Measurements from ENCODE around the gene ZBTB7A. TPM values are rescaled to one million over a fixed set of nuclear protein-coding genes. Genes with fewer than 3 reads are reported as not detected.

ZBTB7A gene
- total and polyA plus RNA-seq, 2 of the 4 experiments (the other 2 are of a cell fraction): 3.2 to 10.3 TPM

DNA sequence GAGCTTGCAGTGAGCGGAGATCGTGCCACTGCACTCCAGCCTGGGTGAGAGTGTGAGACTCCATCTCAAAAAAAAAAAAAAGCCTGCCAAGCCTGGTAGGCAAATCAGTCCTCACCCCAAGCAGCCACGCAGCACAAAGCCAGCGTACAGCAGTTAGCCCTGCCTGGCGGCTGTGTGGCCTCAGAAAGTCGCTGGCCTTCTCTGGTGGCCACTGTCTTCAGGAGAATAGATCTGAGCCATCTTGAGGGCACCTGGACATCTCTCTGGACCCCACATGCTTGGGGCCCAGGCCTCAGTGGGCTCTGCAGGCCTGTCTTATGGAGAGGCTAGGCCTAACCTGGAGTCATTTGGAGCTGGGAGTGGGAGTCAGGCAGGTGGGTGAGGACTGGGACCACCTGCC lies 36.1 kb downstream of the ZBTB7A start:
- TF ChIP-seq RCOR1 (IDR thresholded peaks at IDR 0.05; ENCODE audit: insufficient replicate concordance, low read length) (no peak), MAFK (IDR thresholded peaks at IDR 0.05; ENCODE audit: low read depth, low read length) (no peak), NFE2L2 (IDR thresholded peaks at IDR 0.05; ENCODE audit: low read depth, low read length) (no peak), FOS (IDR thresholded peaks at IDR 0.05; ENCODE audit: low read depth, low read length) (no peak), RFX5 (IDR thresholded peaks at IDR 0.05; ENCODE audit: low read depth, low read length) (no peak), RAD21 (IDR thresholded peaks at IDR 0.05; ENCODE audit: low read length) (no peak), BHLHE40 (IDR thresholded peaks at IDR 0.05; ENCODE audit: low read depth, low read length) (no peak), CEBPB (IDR thresholded peaks at IDR 0.05; ENCODE audit: low read depth, low read length) (no peak), MXI1 (IDR thresholded peaks at IDR 0.05; ENCODE audit: borderline replicate concordance, low read depth, low read length) (no peak), MAZ (IDR thresholded peaks at IDR 0.05; ENCODE audit: borderline replicate concordance, low read depth, low read length) (no peak), CHD1 (IDR thresholded peaks at IDR 0.05; ENCODE audit: low read depth, low read length) (no peak), SMC3 (IDR thresholded peaks at IDR 0.05; ENCODE audit: low read depth, low read length) (no peak), POLR2A (IDR thresholded peaks at IDR 0.05; ENCODE audit: low read depth, low read length) (no peak)
- TF ChIP-seq, protein P1, sequence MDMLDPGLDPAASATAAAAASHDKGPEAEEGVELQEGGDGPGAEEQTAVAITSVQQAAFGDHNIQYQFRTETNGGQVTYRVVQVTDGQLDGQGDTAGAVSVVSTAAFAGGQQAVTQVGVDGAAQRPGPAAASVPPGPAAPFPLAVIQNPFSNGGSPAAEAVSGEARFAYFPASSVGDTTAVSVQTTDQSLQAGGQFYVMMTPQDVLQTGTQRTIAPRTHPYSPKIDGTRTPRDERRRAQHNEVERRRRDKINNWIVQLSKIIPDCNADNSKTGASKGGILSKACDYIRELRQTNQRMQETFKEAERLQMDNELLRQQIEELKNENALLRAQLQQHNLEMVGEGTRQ (IDR thresholded peaks at IDR 0.05; ENCODE audit: low read depth, low read length): no peak
- TF ChIP-seq, protein P2, sequence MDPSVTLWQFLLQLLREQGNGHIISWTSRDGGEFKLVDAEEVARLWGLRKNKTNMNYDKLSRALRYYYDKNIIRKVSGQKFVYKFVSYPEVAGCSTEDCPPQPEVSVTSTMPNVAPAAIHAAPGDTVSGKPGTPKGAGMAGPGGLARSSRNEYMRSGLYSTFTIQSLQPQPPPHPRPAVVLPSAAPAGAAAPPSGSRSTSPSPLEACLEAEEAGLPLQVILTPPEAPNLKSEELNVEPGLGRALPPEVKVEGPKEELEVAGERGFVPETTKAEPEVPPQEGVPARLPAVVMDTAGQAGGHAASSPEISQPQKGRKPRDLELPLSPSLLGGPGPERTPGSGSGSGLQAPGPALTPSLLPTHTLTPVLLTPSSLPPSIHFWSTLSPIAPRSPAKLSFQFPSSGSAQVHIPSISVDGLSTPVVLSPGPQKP (IDR thresholded peaks at IDR 0.05; ENCODE audit: borderline replicate concordance, low read depth, low read length): no peak
- TF ChIP-seq, protein P3, sequence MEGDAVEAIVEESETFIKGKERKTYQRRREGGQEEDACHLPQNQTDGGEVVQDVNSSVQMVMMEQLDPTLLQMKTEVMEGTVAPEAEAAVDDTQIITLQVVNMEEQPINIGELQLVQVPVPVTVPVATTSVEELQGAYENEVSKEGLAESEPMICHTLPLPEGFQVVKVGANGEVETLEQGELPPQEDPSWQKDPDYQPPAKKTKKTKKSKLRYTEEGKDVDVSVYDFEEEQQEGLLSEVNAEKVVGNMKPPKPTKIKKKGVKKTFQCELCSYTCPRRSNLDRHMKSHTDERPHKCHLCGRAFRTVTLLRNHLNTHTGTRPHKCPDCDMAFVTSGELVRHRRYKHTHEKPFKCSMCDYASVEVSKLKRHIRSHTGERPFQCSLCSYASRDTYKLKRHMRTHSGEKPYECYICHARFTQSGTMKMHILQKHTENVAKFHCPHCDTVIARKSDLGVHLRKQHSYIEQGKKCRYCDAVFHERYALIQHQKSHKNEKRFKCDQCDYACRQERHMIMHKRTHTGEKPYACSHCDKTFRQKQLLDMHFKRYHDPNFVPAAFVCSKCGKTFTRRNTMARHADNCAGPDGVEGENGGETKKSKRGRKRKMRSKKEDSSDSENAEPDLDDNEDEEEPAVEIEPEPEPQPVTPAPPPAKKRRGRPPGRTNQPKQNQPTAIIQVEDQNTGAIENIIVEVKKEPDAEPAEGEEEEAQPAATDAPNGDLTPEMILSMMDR (conservative IDR thresholded peaks at IDR 0.05; ENCODE audit: low read depth, low read length): no peak
- Histone ChIP-seq H4K20me1 (ENCODE audit: insufficient read depth, low read length) (peaks cover 14% of the 10 kb centered on the region), H2AFZ (replicated peaks; ENCODE audit: low read length, poor library complexity) (no peak overlapping the region)

More for the DNA sequence above, 36.1 kb downstream of the ZBTB7A start:
- H3K36me3 ChIP-seq (ENCODE audit: control insufficient read depth, insufficient read depth, low read length): peaks cover 59% of the 10 kb centered on the region
- H3K79me1 ChIP-seq (ENCODE audit: low read depth in 1 of 2, low read length in 2 of 2): peaks cover 1 to 11% of the 10 kb centered on the region in 2 experiments; a peak in 3 of 4 replicates
- H3K9me1 ChIP-seq (ENCODE audit: insufficient read depth, low read length): 0 out of 2 replicates have a peak, but pooled peaks cover 4% of the 10 kb centered on the region
- no peak overlapping the region for H3K27ac ChIP-seq (ENCODE audit: insufficient read depth, low read length)
- H3K4me1 ChIP-seq (ENCODE audit: control insufficient read depth, insufficient read depth, low read length): no peaks in the 10 kb centered on the region
- intact Hi-C loops (cut with micrococcal nuclease) (no loop called here), dilution Hi-C loops (cut with HindIII; ENCODE audit: low sequenced_read_pairs, unreplicated experiment) (no loop called here), in situ Hi-C loops (cut with MboI; ENCODE audit: low sequenced_read_pairs) (no loop called here)
- ChIA-PET CTCF (no interaction called here), POLR2A (ENCODE audit: unreplicated experiment) (no interaction called here)
- H4K5ac ChIP-seq (ENCODE audit: low read depth, low read length): no peak overlapping the region
- H3K4me2 ChIP-seq (ENCODE audit: low read depth, low read length): no peak overlapping the region
- H2BK20ac ChIP-seq (ENCODE audit: low read depth, low read length): no peak overlapping the region
- H4K91ac ChIP-seq (ENCODE audit: insufficient read depth, low read depth, low read length): no peak overlapping the region
- H2AK5ac ChIP-seq (ENCODE audit: low read depth, low read length): no peak overlapping the region
- whole genome bisulfite sequencing, 2 experiments (ENCODE audit: extremely low coverage in 2 of 2, insufficient read length in 1 of 2): 100% methylated on average over 3 of the region's 6 CpGs; no CpG with 5 or more reads in 1 of the 2 experiments
- H4K8ac ChIP-seq (ENCODE audit: low read depth in 2 of 2, low read length in 2 of 2): no peak overlapping the region
- no peak for ATAC-seq (ENCODE audit: low read depth)
- H3K18ac ChIP-seq (ENCODE audit: low read depth, low read length): no peak overlapping the region
- DNase-seq: no peak
- H3K4ac ChIP-seq (ENCODE audit: low read depth, low read length): no peak overlapping the region
- no TSS peak for BruUV-seq (replicated peaks)
- no peak overlapping the region for H2BK120ac ChIP-seq (ENCODE audit: low read depth, low read length)
- no peak overlapping the region for H3K14ac ChIP-seq (replicated peaks; ENCODE audit: low read depth, low read length)
- H2BK5ac ChIP-seq (ENCODE audit: low read depth, low read length, poor library complexity, severe bottlenecking): no peak overlapping the region
- no peak overlapping the region for H3K4me3 ChIP-seq (ENCODE audit: insufficient read depth, low read depth, low read length)
- H3K9me3 ChIP-seq (ENCODE audit: control insufficient read depth, insufficient read depth, low read length): no peaks in the 10 kb centered on the region
- H3K9ac ChIP-seq (ENCODE audit: low read depth, low read length): no peak overlapping the region
- no peak overlapping the region for H2BK15ac ChIP-seq (ENCODE audit: low read depth, low read length)
- H3K23ac ChIP-seq (ENCODE audit: low read depth, low read length): no peak overlapping the region
- no peak overlapping the region for H3K56ac ChIP-seq (ENCODE audit: extremely low read depth, insufficient read depth, low read length)
- no peak overlapping the region for H2AK9ac ChIP-seq (replicated peaks; ENCODE audit: low read depth, low read length, poor library complexity)
- no peaks in the 10 kb centered on the region for H3K27me3 ChIP-seq (ENCODE audit: control insufficient read depth, insufficient read depth, low read length)
